GM12801 (cell line): ENCODE measurements around the gene GNL3L.

Experiments
- TF ChIP-seq, protein P1 (sequence below): IDR thresholded peaks from one replicate; pipeline ENCODE4 v1.5.1; 2011; ENCODE audit warnings: control low read depth; ENCODE audit not compliant: insufficient read length; ENCODE audit errors: extremely low read depth

GNL3L gene

DNA sequence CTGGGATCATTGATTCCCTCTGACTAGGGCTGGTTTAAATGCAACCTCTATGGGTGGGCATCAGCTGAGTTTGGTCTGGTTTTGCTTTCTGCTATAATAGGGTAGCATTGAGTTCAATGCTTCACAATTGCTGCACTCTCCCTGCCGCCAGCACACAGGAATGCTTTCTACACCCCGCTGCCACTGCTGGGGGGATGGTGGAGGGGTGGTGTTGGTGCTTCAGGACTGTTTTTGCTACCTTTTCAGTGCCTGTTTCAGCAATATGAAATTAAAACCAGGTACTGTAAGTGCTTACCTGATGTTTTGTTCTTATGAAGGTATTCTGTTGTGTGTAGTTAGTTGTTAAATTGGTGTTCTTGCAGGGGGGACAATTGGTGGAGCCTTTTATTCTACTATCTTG lies 67.7 kb downstream of the GNL3L start:
- TF ChIP-seq, protein P1, sequence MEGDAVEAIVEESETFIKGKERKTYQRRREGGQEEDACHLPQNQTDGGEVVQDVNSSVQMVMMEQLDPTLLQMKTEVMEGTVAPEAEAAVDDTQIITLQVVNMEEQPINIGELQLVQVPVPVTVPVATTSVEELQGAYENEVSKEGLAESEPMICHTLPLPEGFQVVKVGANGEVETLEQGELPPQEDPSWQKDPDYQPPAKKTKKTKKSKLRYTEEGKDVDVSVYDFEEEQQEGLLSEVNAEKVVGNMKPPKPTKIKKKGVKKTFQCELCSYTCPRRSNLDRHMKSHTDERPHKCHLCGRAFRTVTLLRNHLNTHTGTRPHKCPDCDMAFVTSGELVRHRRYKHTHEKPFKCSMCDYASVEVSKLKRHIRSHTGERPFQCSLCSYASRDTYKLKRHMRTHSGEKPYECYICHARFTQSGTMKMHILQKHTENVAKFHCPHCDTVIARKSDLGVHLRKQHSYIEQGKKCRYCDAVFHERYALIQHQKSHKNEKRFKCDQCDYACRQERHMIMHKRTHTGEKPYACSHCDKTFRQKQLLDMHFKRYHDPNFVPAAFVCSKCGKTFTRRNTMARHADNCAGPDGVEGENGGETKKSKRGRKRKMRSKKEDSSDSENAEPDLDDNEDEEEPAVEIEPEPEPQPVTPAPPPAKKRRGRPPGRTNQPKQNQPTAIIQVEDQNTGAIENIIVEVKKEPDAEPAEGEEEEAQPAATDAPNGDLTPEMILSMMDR = no peak

DNA sequence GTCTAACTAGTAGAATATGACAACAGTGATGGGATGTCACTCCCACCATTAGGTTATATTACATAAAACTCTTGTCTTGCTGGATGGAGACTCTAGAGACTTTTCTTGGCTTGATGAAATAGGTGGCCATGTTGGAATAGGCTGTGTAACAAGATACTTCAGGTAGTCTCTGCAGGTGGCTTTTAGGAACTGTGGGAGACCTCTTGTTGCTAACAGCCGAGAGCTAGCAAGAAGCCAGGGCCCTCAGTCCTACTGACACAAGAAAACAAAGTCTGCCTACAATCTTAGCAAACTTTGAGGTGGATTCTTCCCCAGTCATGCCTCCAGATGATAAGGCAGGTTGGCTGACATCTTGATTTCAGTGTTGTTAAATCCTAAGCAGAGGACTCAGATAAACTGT lies 72.5 kb downstream of the GNL3L start:
- TF ChIP-seq, protein P1 = no peak
